ENCODE measurements around the gene C12orf42. TPM values are rescaled to one million over a fixed set of nuclear protein-coding genes. Genes with fewer than 3 reads are reported as not detected.

Gene C12orf42
- total and polyA plus RNA-seq, 8 donors = not detected

GRCh38 chr12:103470664-103471063 lies 25.1 kb downstream of the C12orf42 start:
- no peaks in the 10 kb centered on the region for H3K4me1 ChIP-seq
- no peak overlapping the region for H3K4me3 ChIP-seq
- H3K9me3 ChIP-seq = no peaks in the 10 kb centered on the region
- intact Hi-C loops (cut with DNase I; ENCODE audit: low total_unique reads) = no loop called here
- DNase-seq = no peak
- TF ChIP-seq POLR2A (IDR thresholded peaks at IDR 0.05) = no peak
- TF ChIP-seq, protein P1, sequence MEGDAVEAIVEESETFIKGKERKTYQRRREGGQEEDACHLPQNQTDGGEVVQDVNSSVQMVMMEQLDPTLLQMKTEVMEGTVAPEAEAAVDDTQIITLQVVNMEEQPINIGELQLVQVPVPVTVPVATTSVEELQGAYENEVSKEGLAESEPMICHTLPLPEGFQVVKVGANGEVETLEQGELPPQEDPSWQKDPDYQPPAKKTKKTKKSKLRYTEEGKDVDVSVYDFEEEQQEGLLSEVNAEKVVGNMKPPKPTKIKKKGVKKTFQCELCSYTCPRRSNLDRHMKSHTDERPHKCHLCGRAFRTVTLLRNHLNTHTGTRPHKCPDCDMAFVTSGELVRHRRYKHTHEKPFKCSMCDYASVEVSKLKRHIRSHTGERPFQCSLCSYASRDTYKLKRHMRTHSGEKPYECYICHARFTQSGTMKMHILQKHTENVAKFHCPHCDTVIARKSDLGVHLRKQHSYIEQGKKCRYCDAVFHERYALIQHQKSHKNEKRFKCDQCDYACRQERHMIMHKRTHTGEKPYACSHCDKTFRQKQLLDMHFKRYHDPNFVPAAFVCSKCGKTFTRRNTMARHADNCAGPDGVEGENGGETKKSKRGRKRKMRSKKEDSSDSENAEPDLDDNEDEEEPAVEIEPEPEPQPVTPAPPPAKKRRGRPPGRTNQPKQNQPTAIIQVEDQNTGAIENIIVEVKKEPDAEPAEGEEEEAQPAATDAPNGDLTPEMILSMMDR (IDR thresholded peaks at IDR 0.05) = no peak
- TF ChIP-seq EP300 (IDR thresholded peaks at IDR 0.05) = no peak
- TF ChIP-seq POLR2AphosphoS5 (IDR thresholded peaks at IDR 0.05) = no peak
- no peaks in the 10 kb centered on the region for H3K36me3 ChIP-seq
- H3K27me3 ChIP-seq = no peaks in the 10 kb centered on the region
- H3K27ac ChIP-seq = no peak overlapping the region

DNA sequence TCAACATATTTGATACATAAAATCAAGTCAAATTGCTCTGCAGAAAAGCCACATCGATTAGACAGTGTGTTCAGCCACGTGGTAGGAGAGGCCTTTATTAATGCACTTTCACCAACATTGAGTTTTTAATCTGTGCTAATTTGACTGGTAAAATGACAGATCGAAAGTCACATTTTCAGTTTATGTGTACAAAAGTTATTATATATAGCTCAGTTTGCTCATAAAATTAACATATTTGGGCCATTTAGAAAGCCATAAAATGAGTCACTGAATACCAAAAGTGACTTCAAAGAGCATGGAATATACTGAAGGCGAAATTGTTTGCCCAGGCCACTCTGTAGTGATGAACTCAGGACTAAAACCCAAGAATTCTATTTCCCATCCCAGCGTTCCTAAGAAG lies 26.0 kb downstream of the C12orf42 start:
- TF ChIP-seq POLR2AphosphoS5 (IDR thresholded peaks at IDR 0.05) = no peak
- TF ChIP-seq EP300 (IDR thresholded peaks at IDR 0.05) = no peak
- TF ChIP-seq, protein P1 (IDR thresholded peaks at IDR 0.05) = no peak
- TF ChIP-seq POLR2A (IDR thresholded peaks at IDR 0.05) = no peak
- Histone ChIP-seq H3K27ac (no peak overlapping the region), H3K4me1 (no peaks in the 10 kb centered on the region), H3K36me3 (no peaks in the 10 kb centered on the region), H3K9me3 (peaks cover 0 to 2% (median under 1%) of the 10 kb centered on the region in 4 donors), H3K4me3 (no peak overlapping the region), H3K27me3 (no peaks in the 10 kb centered on the region)
- DNase-seq = no peak
- WGBS, 5 donors = 71 to 78% (median 74%) methylated on average over 5 of the region's 5 CpGs
- intact Hi-C loops (cut with DNase I; ENCODE audit: low total_unique reads) = no loop called here

GRCh38 chr12:103468837-103469236 lies 26.9 kb downstream of the C12orf42 start:
- H3K36me3 ChIP-seq = no peaks in the 10 kb centered on the region
- no peaks in the 10 kb centered on the region for H3K27me3 ChIP-seq
- H3K4me3 ChIP-seq = no peak overlapping the region
- WGBS, 5 donors = 56 to 82% (median 76%) methylated on average over 3 of the region's 3 CpGs
- peaks cover 0 to 5% (median 2%) of the 10 kb centered on the region in 4 donors for H3K9me3 ChIP-seq
- intact Hi-C loops (cut with DNase I; ENCODE audit: low total_unique reads) = no loop called here
- DNase-seq = no peak
- TF ChIP-seq POLR2AphosphoS5 (IDR thresholded peaks at IDR 0.05) (no peak), EP300 (IDR thresholded peaks at IDR 0.05) (no peak), POLR2A (IDR thresholded peaks at IDR 0.05) (no peak)
- TF ChIP-seq, protein P1 (IDR thresholded peaks at IDR 0.05) = no peak
- no peak overlapping the region for H3K27ac ChIP-seq
- H3K4me1 ChIP-seq = no peaks in the 10 kb centered on the region

GRCh38 chr12:103462675-103463074 lies 33.1 kb downstream of the C12orf42 start:
- Histone ChIP-seq H3K4me3 (no peak overlapping the region), H3K27ac (no peak overlapping the region), H3K27me3 (no peaks in the 10 kb centered on the region), H3K4me1 (no peaks in the 10 kb centered on the region), H3K36me3 (no peaks in the 10 kb centered on the region), H3K9me3 (peaks cover 0 to 11% (median 3%) of the 10 kb centered on the region in 4 donors)
- TF ChIP-seq POLR2AphosphoS5 (IDR thresholded peaks at IDR 0.05) (no peak), POLR2A (IDR thresholded peaks at IDR 0.05) (no peak), EP300 (IDR thresholded peaks at IDR 0.05) (no peak)
- TF ChIP-seq, protein P1 (IDR thresholded peaks at IDR 0.05) = no peak
- WGBS, 5 donors = 69 to 82% (median 80%) methylated on average over 3 of the region's 3 CpGs
- no peak for DNase-seq
- intact Hi-C loops (cut with DNase I; ENCODE audit: low total_unique reads) = no loop called here
